Parathyroid adenoma (tissue), 2 donors: ENCODE results near the gene MAP3K20.

Source experiments
- H2AFZ ChIP-seq: fragments of 300-600 bp; sonication (generic); one replicate; pipeline ENCODE4 v1.7.0; 2017; ENCODE audit warnings: antibody characterized with exemption, mild to moderate bottlenecking
- H3K27ac ChIP-seq: fragments of 300-600 bp; sonication (generic); one replicate; pipeline ENCODE4 v1.7.0; 2017
- H3K27me3 ChIP-seq: fragments of 300-600 bp; sonication (generic); one replicate; pipeline ENCODE4 v1.7.0; 2017; ENCODE audit warnings: low read length; ENCODE audit not compliant: control insufficient read depth, insufficient read depth
- H3K36me3 ChIP-seq: fragments of 300-600 bp; sonication (generic); one replicate; pipeline ENCODE4 v1.7.0; 2017; ENCODE audit warnings: low read length; ENCODE audit not compliant: control insufficient read depth, insufficient read depth
- H3K4me1 ChIP-seq: fragments of 300-600 bp; sonication (generic); one replicate; pipeline ENCODE4 v1.7.0; 2017; ENCODE audit warnings: control low read depth
- H3K4me2 ChIP-seq: fragments of 300-600 bp; sonication (generic); one replicate; pipeline ENCODE4 v1.7.0; 2017; ENCODE audit warnings: low read length
- H3K4me3 ChIP-seq: fragments of 300-600 bp; sonication (generic); one replicate; pipeline ENCODE4 v1.7.0; 2017; ENCODE audit warnings: low read depth, low read length
- H3K79me2 ChIP-seq: fragments of 300-600 bp; sonication (generic); one replicate; pipeline ENCODE4 v1.7.0; 2017; ENCODE audit warnings: control low read depth
- H3K9ac ChIP-seq: fragments of 300-600 bp; sonication (generic); one replicate; pipeline ENCODE4 v1.7.0; 2017; ENCODE audit warnings: mild to moderate bottlenecking
- H3K9me3 ChIP-seq: fragments of 300-600 bp; sonication (generic); one replicate; pipeline ENCODE4 v1.7.0; 2017; ENCODE audit warnings: low read length; ENCODE audit not compliant: control insufficient read depth
- CTCF ChIP-seq: fragments of 300-600 bp; sonication (generic); IDR thresholded peaks from one replicate; pipeline ENCODE4 v1.7.0; 2017; ENCODE audit warnings: antibody characterized with exemption, mild to moderate bottlenecking
- donor health status: primary hyperparathyroidism.

The MAP3K20 gene

GRCh38 chr2:173239644-173240043 lies 164.0 kb downstream of the MAP3K20 start:
- TF ChIP-seq CTCF = no peak

GRCh38 chr2:173240083-173240482 lies 164.4 kb downstream of the MAP3K20 start:
- no peak overlapping the region for H3K9ac ChIP-seq
- H3K79me2 ChIP-seq = no peaks in the 10 kb centered on the region
- H3K27me3 ChIP-seq = no peaks in the 10 kb centered on the region
- no peaks in the 10 kb centered on the region for H3K4me1 ChIP-seq
- no peak overlapping the region for H3K4me2 ChIP-seq
- H3K4me3 ChIP-seq = no peak overlapping the region
- no peak overlapping the region for H3K27ac ChIP-seq
- TF ChIP-seq CTCF = no peak
- no peak overlapping the region for H2AFZ ChIP-seq
- no peaks in the 10 kb centered on the region for H3K36me3 ChIP-seq
- H3K9me3 ChIP-seq = no peaks in the 10 kb centered on the region

More at GRCh38 chr2:173239644-173240043, 164.0 kb downstream of the MAP3K20 start:
- H2AFZ ChIP-seq = no peak overlapping the region
- no peaks in the 10 kb centered on the region for H3K27me3 ChIP-seq
- H3K4me2 ChIP-seq = no peak overlapping the region
- H3K36me3 ChIP-seq = no peaks in the 10 kb centered on the region
- H3K9me3 ChIP-seq = no peaks in the 10 kb centered on the region
- no peak overlapping the region for H3K9ac ChIP-seq
- no peak overlapping the region for H3K4me3 ChIP-seq
- no peaks in the 10 kb centered on the region for H3K4me1 ChIP-seq
- H3K79me2 ChIP-seq = no peaks in the 10 kb centered on the region
- H3K27ac ChIP-seq = no peak overlapping the region

- TF ChIP-seq CTCF = no peak
- Histone ChIP-seq H3K79me2 (no peaks in the 10 kb centered on the region), H3K9ac (no peak overlapping the region), H3K4me2 (no peak overlapping the region), H3K36me3 (no peaks in the 10 kb centered on the region), H3K27me3 (no peaks in the 10 kb centered on the region), H3K27ac (no peak overlapping the region), H3K9me3 (no peaks in the 10 kb centered on the region), H2AFZ (no peak overlapping the region), H3K4me3 (no peak overlapping the region), H3K4me1 (no peaks in the 10 kb centered on the region)
Measured at GRCh38 chr2:173241643-173242042, 166.0 kb downstream of the MAP3K20 start.

- Histone ChIP-seq H3K4me3 (no peak overlapping the region), H3K36me3 (no peaks in the 10 kb centered on the region), H2AFZ (no peak overlapping the region), H3K9me3 (no peaks in the 10 kb centered on the region), H3K9ac (no peak overlapping the region), H3K27ac (no peak overlapping the region), H3K79me2 (no peaks in the 10 kb centered on the region), H3K4me1 (no peaks in the 10 kb centered on the region), H3K4me2 (no peak overlapping the region), H3K27me3 (no peaks in the 10 kb centered on the region)
- no peak for TF ChIP-seq CTCF
Measured at GRCh38 chr2:173247156-173247555, 171.5 kb downstream of the MAP3K20 start.

GRCh38 chr2:173248381-173248780 lies 172.7 kb downstream of the MAP3K20 start:
- no peak overlapping the region for H3K9ac ChIP-seq
- H3K9me3 ChIP-seq = no peaks in the 10 kb centered on the region
- no peak overlapping the region for H3K4me3 ChIP-seq
- no peak overlapping the region for H2AFZ ChIP-seq
- H3K27ac ChIP-seq = no peak overlapping the region
- H3K4me2 ChIP-seq = no peak overlapping the region
- H3K4me1 ChIP-seq = no peaks in the 10 kb centered on the region
- H3K27me3 ChIP-seq = no peaks in the 10 kb centered on the region
- TF ChIP-seq CTCF = no peak
- H3K36me3 ChIP-seq = no peaks in the 10 kb centered on the region
- no peaks in the 10 kb centered on the region for H3K79me2 ChIP-seq
